RWPE1 (cell line): Measurements from ENCODE around the gene DHH.

Experiments used
- CTCF ChIA-PET: fragments of 350-600 bp; sonication (Branson Sonifier 250); formaldehyde crosslinking; extraction: SDS; loops from one replicate; lab custom pipeline; 2021; lab: Yijun Ruan, JAX
- POLR2A ChIA-PET: fragments of 400-600 bp; formaldehyde crosslinking; extraction: SDS; loops from one replicate; lab custom pipeline; 2020; ENCODE audit warnings: antibody characterized with exemption; ENCODE audit not compliant: low non-redundant PET; lab: Yijun Ruan, JAX
- DNase-seq: peaks from one replicate; pipeline ENCODE4 v3.0.0; 2012; ENCODE audit warnings: low spot score
- H3K27ac ChIP-seq: fragments of 450-650 bp; 2 replicates; pipeline ENCODE4 v1.5.1; 2017
- TF ChIP-seq, protein P1 (sequence below): fragments of 450-650 bp; conservative IDR thresholded peaks from 2 replicates; pipeline ENCODE4 v1.5.1; 2017; ENCODE audit warnings: low read depth, mild to moderate bottlenecking

Gene DHH

DNA sequence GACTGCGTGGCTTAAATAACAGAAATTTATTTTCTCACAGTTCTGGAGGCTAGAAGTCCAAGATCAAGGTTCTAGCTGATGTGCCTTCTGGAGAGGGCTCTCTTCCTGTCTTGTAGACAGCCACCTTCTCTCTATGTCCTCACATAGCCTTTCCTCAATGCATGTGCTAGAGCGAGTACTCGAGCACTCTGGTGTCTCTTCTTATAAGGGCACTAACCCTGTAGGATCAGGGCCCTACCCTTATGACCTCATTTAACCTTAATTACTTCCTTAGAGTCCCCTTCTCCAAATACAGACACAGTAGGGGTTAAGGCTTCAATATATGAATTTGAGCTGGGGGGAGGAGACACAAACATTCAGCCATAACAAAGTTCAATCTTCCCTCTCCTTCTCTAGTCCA is 10.2 kb downstream of the DHH start:
- TF ChIP-seq, protein P1, sequence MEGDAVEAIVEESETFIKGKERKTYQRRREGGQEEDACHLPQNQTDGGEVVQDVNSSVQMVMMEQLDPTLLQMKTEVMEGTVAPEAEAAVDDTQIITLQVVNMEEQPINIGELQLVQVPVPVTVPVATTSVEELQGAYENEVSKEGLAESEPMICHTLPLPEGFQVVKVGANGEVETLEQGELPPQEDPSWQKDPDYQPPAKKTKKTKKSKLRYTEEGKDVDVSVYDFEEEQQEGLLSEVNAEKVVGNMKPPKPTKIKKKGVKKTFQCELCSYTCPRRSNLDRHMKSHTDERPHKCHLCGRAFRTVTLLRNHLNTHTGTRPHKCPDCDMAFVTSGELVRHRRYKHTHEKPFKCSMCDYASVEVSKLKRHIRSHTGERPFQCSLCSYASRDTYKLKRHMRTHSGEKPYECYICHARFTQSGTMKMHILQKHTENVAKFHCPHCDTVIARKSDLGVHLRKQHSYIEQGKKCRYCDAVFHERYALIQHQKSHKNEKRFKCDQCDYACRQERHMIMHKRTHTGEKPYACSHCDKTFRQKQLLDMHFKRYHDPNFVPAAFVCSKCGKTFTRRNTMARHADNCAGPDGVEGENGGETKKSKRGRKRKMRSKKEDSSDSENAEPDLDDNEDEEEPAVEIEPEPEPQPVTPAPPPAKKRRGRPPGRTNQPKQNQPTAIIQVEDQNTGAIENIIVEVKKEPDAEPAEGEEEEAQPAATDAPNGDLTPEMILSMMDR: no peak
- H3K27ac ChIP-seq: no peak overlapping the region
- POLR2A ChIA-PET: no interaction called here
- CTCF ChIA-PET: interaction anchor here (0.6 to 1.1 kb wide), 3 partner anchors 8 to 43 kb away, joined by 3 read pairs; no protein-coding TSS in a partner anchor
- no peak for DNase-seq

DNA sequence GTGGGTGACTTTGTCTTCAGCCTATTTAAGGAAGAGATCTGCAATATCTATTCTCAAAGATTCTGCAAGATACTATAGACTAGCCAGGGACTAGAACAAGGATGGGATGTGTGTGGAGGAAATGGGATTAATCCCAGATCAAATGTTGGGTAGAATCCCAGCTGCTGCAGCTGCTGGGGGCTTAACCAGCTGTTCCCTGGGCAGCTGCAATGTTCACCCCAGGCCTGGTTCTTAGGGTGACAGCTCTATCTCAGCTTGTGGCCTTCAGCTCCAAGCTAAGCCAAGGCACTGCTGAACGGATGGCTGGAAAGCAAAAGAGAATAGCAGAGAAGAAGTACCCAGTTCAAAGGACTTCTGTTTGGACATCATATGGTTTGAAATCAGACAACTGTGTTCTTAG is 14.8 kb downstream of the DHH start:
- TF ChIP-seq, protein P1: no peak
- H3K27ac ChIP-seq: no peak overlapping the region
- POLR2A ChIA-PET: interaction anchor here (0.6 kb wide), 1 partner anchor 221 kb away, joined by 3 read pairs; no protein-coding TSS in a partner anchor
- CTCF ChIA-PET: interaction anchor here (1.3 to 2.1 kb wide), 2 partner anchors 8 to 16 kb away, joined by 3 to 12 read pairs; no protein-coding TSS in a partner anchor
- DNase-seq: no peak

DNA sequence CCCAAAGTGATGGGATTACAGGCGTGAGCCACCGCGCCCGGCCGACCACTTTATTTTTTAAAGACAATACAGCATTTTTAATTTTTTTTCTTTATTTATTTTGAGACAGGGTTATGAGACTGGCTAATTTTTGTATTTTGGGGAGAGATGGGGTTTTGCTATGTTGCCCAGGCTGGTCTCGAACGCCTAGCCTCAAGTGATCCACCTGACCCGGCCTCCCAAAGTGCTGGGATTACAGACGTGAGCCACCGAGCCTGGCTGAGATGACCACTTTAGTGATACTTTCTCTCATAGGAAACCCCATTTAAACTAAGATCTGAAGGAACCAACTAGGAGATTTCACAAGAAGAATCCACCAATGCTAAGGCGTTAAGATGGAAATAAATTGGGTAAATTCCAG is 23.6 kb downstream of the DHH start:
- no peak for DNase-seq
- ChIA-PET CTCF (no interaction called here), POLR2A (no interaction called here)
- TF ChIP-seq, protein P1: no peak
- no peak overlapping the region for H3K27ac ChIP-seq

DNA sequence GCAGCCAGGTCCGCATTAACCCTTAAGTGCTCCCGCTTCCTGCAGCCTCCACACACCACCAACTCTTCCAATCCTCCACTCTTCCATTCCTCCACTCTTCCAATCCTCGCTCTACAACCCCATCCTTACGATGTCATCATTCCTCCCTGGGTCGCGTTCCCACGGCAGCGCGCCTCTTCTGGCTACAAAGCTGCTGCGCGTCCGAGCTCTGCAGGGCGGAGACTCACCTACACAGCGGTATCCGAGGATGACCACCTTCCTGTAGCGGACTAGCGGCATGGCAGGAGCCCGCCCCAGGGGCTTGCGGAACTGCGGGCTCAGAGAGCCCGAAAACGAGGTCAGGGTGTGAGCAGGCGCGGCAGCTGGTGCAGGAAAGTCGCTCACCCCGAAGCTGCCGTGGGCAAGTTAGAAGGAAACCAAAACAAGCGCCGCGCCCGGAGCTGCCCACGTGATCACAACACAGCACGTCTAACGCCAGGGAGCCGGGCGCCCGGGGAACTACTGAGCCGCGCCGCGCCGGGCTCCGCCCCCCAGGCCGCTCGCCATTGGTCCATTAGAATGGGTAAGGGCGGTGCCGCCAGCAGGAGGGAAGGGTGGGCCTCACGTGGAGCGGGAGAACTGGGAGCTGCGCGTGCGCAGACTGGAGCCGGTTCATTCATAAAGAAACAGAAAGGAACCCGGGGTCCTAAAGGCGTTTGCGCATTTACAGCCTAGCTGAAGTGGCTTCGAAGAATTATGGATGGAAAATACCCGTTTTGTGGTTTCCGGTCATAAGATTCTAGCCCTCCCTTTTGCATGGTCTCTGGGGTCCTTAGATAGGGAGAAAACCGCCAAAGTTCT is 24.9 kb downstream of the DHH start, which contains the start of gene RHEBL1:
RHEBL1 (minus strand) TSS at position 473 of the 840 bp plus-strand sequence; CDS start at position 279, 194 bp downstream.
- peak within 1 kb of the TSS; percentile 92 for H3K27ac ChIP-seq
- TF ChIP-seq, protein P1: peak; percentile 47
- CTCF ChIA-PET: no interaction called here
- DNase-seq: peak; percentile 98
- POLR2A ChIA-PET: interaction anchor here (0.6 to 1.1 kb wide), 2 partner anchors 61 to 165 kb away, joined by 4 to 5 read pairs; partner anchors contain the start of gene TUBA1B

DNA sequence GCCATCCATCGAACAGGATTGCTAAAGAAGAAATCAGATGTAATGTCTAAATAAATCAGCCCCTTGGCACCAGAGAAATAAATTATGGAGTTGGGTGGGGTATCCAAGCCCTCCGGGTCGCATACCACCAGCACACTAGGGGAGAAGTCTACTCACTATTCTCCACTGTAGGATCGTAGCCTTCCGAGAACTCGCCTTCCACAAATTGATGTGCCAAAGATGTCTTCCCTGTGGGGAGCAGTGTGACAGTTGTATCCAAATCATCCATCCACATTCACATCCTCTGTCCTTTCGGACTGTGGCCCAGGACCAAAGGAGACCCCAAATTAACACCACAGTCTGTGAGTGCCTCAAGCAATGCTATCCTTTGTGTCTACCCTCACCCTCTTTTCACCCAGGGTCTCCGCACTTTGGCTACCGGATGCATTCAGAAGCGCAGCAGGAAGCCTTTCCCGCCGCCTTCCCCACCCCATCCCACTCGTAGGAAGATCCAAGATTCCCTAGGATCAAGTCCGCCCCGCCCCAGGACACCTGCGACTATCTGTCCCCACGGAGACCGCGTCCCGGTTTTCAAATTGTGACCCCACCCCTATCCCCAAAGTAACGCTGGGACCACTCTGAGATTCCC is 25.6 kb downstream of the DHH start:
- ChIA-PET POLR2A (no interaction called here), CTCF (interaction anchor here (0.6 to 0.8 kb wide), 2 partner anchors 23 to 1203 kb away, joined by 3 to 4 read pairs; no protein-coding TSS in a partner anchor)
- TF ChIP-seq, protein P1: no peak
- H3K27ac ChIP-seq: peak overlapping the region; percentile 92
- DNase-seq: no peak

DNA sequence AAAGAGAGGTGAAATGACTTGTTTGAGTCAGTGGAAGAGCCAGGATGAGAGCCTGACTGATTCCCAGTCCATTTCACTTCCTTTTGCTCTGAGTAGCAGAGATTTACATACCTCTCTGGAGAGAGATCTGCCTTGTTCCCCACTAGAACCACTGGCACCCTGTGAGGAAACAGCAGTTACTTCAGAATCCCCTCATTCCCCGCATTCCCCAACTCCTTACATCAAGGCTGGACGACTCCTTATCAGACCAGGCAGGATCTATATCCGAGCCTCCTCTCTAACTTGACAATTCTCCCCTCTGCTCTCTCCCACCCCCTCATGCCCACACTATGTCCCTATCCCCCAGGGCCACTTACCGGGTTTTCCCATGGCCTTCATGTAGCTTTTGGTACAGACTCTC is 28.5 kb downstream of the DHH start:
- CTCF ChIA-PET: interaction anchor here (0.5 to 3.0 kb wide), 3 partner anchors 22 to 471 kb away, joined by 5 to 18 read pairs (median 5); no protein-coding TSS in a partner anchor
- H3K27ac ChIP-seq: no peak overlapping the region
- POLR2A ChIA-PET: no interaction called here
- DNase-seq: no peak
- TF ChIP-seq, protein P1: no peak
